ENCODE results near the gene SCFD1.
"Not testable (repeated sequence)": the region's sequence is repeated elsewhere in the genome, so short reads cannot be mapped to it uniquely, and the experiment has no call there.

DNA sequence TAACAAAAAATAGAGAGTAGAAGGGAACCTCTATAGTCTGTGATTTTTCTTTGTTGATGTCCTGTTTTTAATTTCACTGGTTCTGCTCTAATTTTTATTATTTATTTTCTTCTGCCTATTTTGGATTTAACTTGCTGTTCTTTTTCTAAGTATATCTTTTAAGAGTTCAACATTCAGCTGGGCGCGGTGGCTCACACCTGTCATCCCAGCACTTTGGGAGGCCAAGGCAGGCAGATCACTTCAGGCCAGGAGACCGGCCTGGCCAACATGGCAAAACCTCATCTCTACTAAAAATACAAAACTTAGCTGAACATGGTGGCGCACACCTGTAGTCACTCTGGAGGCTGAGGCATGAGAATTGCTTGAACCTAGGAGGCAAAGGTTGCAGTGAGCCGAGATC, 58.7 kb downstream of the SCFD1 start:
- TF ChIP-seq POLR2AphosphoS5 (IDR thresholded peaks at IDR 0.05; ENCODE audit: low read depth, low read length); TAF1 (IDR thresholded peaks at IDR 0.05; ENCODE audit: low read depth, low read length); POLR2A (IDR thresholded peaks at IDR 0.05; ENCODE audit: low read depth, low read length); SPI1 (IDR thresholded peaks at IDR 0.05; ENCODE audit: low read depth, low read length); PAX5 (IDR thresholded peaks at IDR 0.05; ENCODE audit: insufficient read depth, low read length, severe bottlenecking): not testable (repeated sequence)
